Ramos (cell line): ENCODE results near the gene ATP10A.
"Not testable (repeated sequence)": the region's sequence is repeated elsewhere in the genome, so short reads cannot be mapped to it uniquely, and the experiment has no call there.

Experiments
- in situ Hi-C: fragments of 300-500 bp; cut with MboI; formaldehyde crosslinking; loops from one replicate; pipeline ENCODE4 v1.14.3; 2022; ENCODE audit warnings: low sequenced_read_pairs; ENCODE audit not compliant: unreplicated experiment

The ATP10A gene

GRCh38 chr15:25640381-25640780 is 222.7 kb downstream of the ATP10A start:
- in situ Hi-C loops = no loop called here

GRCh38 chr15:25636486-25636885 is 226.6 kb downstream of the ATP10A start:
- in situ Hi-C loops = not testable (repeated sequence)

GRCh38 chr15:25635191-25635590 is 227.9 kb downstream of the ATP10A start:
- in situ Hi-C loops = no loop called here

GRCh38 chr15:25633862-25634261 is 229.3 kb downstream of the ATP10A start:
- in situ Hi-C loops = no loop called here

GRCh38 chr15:25631971-25632370 is 231.2 kb downstream of the ATP10A start:
- in situ Hi-C loops = no loop called here
